HFFc6 (cell line): ENCODE results near the gene GAST. TPM values are rescaled to one million over a fixed set of nuclear protein-coding genes. Genes with fewer than 3 reads are reported as not detected.

Experiments
- DNase-seq: peaks from one replicate; pipeline ENCODE4 v3.0.0-alpha.2; 2018
- H3K27ac Mint-ChIP-seq: 2 replicates; pipeline ENCODE4 v1.8.0; 2020; ENCODE audit warnings: mild to moderate bottlenecking, mixed read lengths
- H3K27me3 Mint-ChIP-seq: 2 replicates; pipeline ENCODE4 v1.8.0; 2021; ENCODE audit warnings: mild to moderate bottlenecking, moderate library complexity, mixed read lengths; ENCODE audit not compliant: insufficient read depth
- H3K36me3 Mint-ChIP-seq: 2 replicates; pipeline ENCODE4 v1.8.0; 2021; ENCODE audit warnings: low read depth, mixed read lengths
- H3K4me1 Mint-ChIP-seq: 2 replicates; pipeline ENCODE4 v1.8.0; 2020; ENCODE audit warnings: low read depth, mixed read lengths
- H3K4me3 Mint-ChIP-seq: 2 replicates; pipeline ENCODE4 v1.8.0; 2020; ENCODE audit warnings: mild to moderate bottlenecking, moderate library complexity, mixed read lengths
- H3K9me3 Mint-ChIP-seq: 2 replicates; pipeline ENCODE4 v1.8.0; 2020; ENCODE audit warnings: mild to moderate bottlenecking, mixed read lengths
- CTCF ChIP-seq: fragments of 200-600 bp; sonication (generic); IDR thresholded peaks from 2 replicates; pipeline ENCODE4 v1.5.0; 2021; ENCODE audit warnings: antibody characterized with exemption, mild to moderate bottlenecking
- total RNA-seq, 6 experiments: library from RNA; stranded (reverse); fragmentation: NEBNext Ultra II Directional; extraction: Animal tissue kit (Norgen Biotek cat#: 25700); gene quantifications; 2 replicates in 1 of 6; 3 replicates in 5 of 6; pipeline ENCODE4 v1.2.3, GENCODE V29; 2021

Gene GAST
- total RNA-seq, 6 experiments from 2014 or later: not detected

GRCh38 chr17:41736983-41737679 lies 25.0 kb downstream of the GAST start:
- Mint-ChIP-seq H3K27me3 (peaks cover 40% of the 10 kb centered on the region), H3K36me3 (no peaks in the 10 kb centered on the region), H3K4me3 (no peak overlapping the region), H3K27ac (no peak overlapping the region), H3K9me3 (no peaks in the 10 kb centered on the region), H3K4me1 (peaks cover 19% of the 10 kb centered on the region)
- TF ChIP-seq CTCF: no peak
- no peak for DNase-seq

GRCh38 chr17:41737680-41738023 lies 25.5 kb downstream of the GAST start:
- H3K27ac Mint-ChIP-seq: no peak overlapping the region
- H3K4me1 Mint-ChIP-seq: peaks cover 19% of the 10 kb centered on the region
- H3K4me3 Mint-ChIP-seq: no peak overlapping the region
- no peak for TF ChIP-seq CTCF
- peaks cover 35% of the 10 kb centered on the region for H3K27me3 Mint-ChIP-seq
- no peak for DNase-seq
- H3K9me3 Mint-ChIP-seq: no peaks in the 10 kb centered on the region
- H3K36me3 Mint-ChIP-seq: no peaks in the 10 kb centered on the region

DNA sequence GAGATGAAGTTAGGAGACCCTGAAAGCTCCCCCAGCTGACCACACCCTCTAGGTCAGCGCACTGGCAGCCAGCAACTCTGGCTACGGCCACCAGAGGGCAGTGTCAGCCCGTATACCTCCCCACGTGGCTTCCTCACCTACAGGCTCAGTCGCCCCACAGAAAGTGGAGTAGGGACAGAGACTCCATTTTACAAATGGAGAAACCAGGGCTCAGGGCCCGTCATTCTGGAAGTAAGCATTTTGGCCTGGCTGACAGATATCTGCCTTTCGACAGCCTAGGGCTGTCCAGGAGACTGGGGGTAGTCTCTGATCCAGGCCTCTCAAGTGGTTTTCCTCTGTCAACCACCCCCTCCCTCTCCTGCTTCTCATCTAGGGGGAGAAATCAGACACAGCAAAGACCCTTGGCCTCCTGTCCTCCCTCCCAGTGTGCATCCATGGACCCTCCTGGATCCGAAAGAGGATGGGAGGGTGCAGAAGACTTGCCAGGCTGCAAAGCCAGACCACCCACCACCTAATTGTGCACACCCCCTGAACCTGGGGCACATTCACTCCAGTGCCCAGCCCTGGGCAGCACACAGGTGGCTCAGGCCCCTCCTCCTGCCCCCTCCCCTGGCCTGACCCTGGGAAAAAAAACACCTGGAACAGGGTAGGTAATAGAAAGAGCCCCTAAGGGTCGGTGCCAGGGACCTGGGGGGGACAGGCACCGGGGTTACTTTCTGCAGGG lies 26.1 kb downstream of the GAST start:
- peak overlapping the region; percentile 61; the same call in 1 of the 2 replicates for H3K27ac Mint-ChIP-seq
- peak; percentile 99 for TF ChIP-seq CTCF

DNA sequence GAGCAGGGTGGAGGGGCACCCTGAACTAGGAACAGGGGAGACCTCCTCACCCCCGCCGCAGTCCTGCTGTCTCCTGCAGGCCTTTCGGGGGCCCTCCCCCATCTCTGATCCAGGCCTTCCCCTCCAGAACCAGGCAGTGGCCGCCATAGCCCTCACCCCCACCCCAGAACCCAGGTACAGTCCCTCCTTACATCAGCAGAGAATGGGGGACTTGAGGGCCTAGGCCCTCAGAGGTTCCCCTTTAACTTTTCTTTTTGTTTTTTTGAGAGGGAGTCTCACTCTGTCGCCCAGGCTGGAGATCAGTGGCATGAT lies 26.6 kb downstream of the GAST start:
- Mint-ChIP-seq H3K4me3 (no peak overlapping the region), H3K27ac (no peak overlapping the region), H3K9me3 (no peaks in the 10 kb centered on the region), H3K36me3 (no peaks in the 10 kb centered on the region), H3K27me3 (peaks cover 28% of the 10 kb centered on the region), H3K4me1 (peaks cover 19% of the 10 kb centered on the region)
- no peak for DNase-seq
- no peak for TF ChIP-seq CTCF

More for the DNA sequence above, 26.1 kb downstream of the GAST start:
- no peak overlapping the region for H3K4me3 Mint-ChIP-seq
- H3K36me3 Mint-ChIP-seq: no peaks in the 10 kb centered on the region
- DNase-seq: peak; percentile 54
- peaks cover 19% of the 10 kb centered on the region for H3K4me1 Mint-ChIP-seq
- H3K27me3 Mint-ChIP-seq: peaks cover 31% of the 10 kb centered on the region
- H3K9me3 Mint-ChIP-seq: no peaks in the 10 kb centered on the region

DNA sequence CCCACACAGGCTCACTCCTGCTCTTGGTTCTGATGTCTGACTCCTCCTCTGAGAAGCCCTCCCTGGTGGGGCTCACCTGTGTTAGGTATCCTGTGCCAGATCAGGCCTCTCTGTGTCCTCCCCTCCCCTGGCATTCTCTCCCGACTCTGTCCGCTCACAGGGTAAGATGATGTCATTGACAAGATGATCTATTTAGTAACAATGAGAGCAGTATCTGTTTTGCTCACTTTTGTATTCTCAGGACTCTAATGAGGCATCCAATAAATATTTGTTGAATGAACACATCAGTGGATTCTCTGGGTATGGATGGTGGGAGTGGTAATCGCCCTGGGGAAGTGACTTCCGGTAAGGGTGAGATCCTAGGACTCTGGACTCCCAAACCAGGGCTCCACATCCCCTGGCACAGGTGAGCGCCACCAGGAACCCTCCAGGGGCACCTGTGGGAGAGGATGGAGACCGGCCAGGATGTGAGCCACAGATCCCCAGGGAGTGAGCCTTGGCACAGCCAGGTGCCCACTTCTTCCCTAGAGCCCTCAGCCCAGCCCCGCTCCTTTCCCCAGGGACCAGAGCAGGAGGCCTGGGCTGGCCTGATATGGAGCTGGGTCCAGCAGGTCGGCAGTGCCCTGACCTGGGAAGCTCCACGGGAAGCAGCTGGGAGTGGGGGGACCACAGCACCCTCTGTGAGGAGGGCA lies 27.7 kb downstream of the GAST start:
- no peaks in the 10 kb centered on the region for H3K9me3 Mint-ChIP-seq

More for the DNA sequence above, 27.7 kb downstream of the GAST start:
- H3K27me3 Mint-ChIP-seq: peaks cover 28% of the 10 kb centered on the region
- H3K4me3 Mint-ChIP-seq: peak overlapping the region; percentile 19; the same call in 1 of the 2 replicates
- H3K4me1 Mint-ChIP-seq: peaks cover 19% of the 10 kb centered on the region
- H3K27ac Mint-ChIP-seq: peak overlapping the region; percentile 88
- peak; percentile 83 for DNase-seq
- no peaks in the 10 kb centered on the region for H3K36me3 Mint-ChIP-seq
- no peak for TF ChIP-seq CTCF
